Epidermal melanocyte (primary cell): ENCODE data around the gene SLC23A2.
"Not testable (repeated sequence)": the region's sequence is repeated elsewhere in the genome, so short reads cannot be mapped to it uniquely, and the experiment has no call there.

Experiments used
- DNase-seq: peaks from one replicate; pipeline ENCODE4 v3.0.0; 2011; ENCODE audit warnings: low spot score; ENCODE audit not compliant: insufficient read length

Gene SLC23A2

DNA sequence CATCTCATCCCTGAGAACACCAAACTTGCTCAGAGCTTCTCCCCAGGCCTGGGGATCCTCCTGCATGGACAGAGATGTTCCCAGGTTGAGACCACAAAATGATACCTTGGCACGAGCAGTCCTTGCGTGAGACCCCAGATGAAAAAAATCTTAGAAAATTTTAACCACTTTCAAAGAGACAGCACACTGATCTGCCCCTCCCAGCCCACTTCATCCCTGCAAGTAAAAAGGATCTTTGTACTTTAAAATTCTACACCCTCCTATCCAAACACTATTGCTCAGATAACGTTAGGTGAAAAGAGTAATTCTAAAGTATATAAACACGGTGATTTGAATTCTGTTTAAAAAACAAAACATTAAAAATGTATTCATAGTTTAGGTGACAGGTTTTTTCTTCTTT, 98.5 kb downstream of the SLC23A2 start:
- no peak for DNase-seq

DNA sequence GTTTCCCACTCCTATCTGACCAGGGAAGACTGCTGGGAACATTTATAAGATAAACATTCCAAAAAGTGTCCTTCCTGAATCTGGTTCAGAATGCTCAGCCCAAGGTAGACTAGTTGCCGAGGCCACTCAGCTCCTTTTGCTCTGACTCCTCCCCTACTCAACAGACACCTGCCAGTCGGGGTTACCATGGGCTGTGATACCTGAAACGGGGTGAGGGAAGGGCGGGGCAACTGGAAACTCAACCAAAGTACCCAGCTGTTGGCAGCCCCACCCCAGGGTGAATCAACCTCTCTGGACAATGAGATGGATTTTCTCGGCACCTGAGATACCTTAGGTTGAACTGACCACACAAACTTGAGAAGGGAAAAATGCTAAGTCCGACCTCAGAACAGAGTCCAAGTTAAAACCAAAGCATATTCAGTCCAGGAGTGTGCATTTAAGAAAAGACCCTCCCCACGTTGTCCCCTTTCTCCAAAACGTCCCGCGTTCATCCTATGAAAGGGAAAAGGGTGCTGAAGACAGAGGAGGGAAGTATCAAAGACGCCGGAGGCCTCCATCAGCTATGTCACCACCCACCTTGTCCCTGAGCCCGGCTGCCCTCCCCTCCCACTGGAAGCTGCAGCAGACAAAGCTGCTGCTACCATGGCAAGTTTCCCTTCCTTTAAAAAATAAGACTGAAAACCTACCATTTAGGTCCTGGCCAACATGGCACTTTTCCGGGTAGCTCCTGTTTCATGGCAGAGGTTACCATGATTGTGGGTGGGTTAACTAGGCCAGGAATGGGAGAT, 100.1 kb downstream of the SLC23A2 start:
- no peak for DNase-seq

DNA sequence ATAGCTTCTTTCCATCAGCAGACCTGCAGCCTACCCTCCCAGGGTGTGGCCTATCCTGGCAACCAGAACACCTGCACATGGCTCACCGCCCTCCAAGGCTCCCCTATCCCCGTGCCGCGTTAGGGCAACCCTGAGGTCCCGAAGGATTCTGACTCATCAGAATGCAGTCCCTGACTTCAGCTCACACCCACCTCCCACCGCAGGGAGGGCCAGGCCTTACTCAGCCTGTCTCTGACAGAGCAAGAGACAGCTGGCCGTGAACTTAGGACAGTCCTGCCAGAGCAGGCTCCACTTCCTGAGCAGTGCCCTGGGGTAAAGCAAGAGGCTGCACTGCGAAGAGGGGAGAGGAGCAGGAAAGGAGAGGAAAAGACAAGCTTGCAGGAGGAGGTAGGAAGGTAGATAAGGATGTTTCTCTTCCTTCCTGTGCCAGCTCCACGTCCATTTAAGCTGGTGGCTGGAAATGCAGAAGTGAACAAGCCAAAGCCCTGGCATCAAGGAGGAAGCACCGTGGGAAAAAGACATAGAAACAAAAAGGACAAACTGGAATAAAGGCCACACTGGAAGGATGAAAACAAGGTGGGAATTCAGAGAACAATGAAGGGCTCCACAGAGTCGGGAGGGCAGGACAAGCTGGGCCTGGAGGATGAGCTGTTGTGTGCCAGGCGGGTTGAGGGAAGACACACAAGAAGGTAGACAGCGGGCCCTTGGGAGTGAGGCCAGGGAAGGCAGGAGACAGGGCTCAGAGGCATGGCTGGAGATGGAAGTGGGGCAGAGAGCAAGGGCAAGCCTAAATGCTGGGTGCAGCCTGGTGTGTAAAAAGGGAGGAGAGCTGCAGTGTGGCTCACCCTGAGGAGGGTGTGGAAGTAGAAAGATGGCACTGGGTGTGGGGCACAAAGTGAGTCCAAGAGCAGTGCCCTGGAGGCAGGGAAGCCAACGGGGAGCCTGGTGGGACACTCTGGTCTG, 102.7 kb downstream of the SLC23A2 start:
- DNase-seq: no peak

DNA sequence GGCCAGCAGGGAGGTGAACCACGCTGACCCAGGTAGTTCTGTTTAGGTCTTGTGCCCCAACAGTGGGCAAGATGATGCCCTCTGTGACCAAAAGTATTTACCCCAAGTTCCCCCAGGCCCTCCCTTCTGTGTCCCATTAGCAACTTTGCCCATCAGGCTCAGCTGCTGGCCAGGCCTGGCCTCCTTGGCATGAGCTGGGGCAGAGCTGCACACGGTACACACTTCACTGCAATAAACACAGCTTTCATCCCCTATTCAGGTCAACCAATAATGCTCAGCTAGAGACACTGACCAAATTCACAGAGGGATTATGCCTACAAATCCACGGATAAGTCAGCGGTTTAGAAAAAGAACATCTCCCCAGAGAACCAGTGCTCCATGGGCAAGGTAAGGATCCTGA, 103.7 kb downstream of the SLC23A2 start:
- DNase-seq: no peak

DNA sequence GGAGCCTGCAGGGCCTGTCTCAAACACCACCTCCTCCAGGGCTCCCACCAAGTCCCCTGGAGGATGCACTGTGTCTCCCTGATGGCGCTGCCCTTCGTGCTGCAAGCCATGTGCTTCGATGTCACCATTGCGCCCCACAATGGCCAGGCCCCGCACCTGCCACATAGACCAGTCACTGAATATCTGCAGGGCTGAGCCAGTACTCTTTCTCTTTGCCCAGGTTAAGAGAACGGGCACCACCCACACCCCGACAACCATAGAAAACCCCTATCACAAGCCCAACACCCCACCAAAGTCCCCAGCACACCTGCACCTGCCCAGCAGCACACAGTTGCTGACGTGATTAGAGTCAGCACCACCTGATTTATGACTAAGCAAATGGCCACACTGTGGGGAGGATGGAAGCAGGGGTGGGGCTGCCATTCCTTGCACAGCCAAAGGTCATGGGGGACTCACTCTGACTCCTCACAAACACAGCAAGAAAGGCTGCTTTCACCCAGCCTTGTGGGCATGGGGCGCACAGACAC, 104.3 kb downstream of the SLC23A2 start:
- no peak for DNase-seq

DNA sequence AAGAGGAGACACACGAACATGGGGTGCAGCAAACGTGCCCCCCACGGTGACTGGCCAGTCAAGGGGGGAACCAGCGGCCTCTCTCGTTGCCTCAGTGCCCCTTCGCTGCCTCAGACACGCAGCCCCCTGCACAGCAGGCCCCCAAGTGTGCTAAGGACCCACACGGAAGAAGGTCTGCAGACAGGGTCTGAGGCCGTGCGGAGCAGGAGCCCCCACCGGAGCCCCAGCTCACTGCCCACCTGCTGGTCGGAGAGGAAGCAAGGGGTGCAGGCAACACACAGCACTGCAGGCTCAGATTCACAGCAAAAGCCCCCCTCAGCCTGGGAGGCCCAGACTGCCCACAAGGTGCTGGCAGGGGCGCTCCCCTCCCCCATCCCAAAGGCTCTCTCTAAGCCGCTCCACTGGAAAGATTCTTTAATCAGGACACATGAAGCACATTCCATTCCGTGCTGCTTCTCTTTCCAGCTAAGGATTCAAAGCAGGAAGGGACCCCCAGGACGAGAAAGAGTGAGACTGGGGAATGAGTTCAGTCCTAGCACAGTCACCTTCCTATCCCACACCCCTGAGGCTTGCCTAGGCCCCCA, 105.1 kb downstream of the SLC23A2 start:
- no peak for DNase-seq

DNA sequence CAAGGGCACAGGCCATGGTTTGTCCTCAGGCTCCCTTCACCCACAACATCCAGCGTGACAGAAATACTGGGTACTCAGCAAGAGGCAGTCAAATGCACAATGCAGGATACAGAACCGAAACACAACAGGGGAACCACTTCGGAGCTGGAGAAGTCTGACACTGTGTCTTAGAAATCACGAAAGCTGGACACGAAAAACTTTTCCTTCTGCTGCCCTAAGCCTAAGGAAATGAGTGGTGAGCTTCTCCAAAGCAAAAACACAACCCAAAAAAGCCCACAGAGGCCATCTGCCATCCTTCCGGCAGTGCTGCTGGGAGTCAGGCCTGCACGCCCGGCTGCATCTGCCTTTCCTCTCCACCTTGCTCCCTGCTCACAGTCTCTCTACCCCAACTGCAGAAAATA, 106.3 kb downstream of the SLC23A2 start:
- DNase-seq: no peak

DNA sequence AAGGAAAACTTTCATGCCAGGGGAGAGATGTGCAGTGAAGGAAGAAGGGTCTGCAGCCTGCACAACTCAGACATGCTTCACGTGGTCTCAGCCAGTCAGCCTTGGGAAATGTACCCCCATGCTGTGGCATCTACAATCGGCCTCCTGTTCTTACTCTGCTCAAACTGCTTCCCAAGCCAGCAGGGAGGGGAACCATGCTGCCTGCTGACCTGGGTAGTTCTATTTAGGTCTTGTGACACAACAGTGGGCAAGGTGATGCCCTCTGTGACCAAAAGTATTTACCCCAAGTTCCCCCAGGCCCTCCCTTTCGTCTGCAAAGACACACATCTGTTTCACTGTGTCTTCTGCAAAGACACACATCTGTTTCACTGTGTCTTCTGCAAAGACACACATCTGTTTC, 106.9 kb downstream of the SLC23A2 start:
- DNase-seq: no peak

DNA sequence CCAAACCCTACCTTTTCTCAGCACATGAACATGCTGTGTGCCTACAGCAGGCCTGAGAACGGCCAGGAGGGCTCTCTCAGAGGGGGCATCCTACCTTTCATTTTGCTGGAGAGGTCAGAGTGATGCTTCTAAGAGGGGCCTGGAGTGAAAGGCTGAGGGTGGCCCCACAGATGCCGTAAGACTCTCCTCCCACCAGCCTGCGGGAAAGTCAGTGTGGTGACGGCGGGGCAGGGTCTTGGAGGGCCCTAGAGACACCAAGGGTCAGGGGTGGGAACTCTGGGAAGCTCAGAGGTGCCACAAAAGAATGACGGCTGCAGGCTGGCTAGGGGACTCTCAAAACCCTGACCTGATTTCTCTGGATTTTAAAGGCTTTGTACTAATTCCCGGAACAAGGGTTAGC, 107.6 kb downstream of the SLC23A2 start:
- no peak for DNase-seq

DNA sequence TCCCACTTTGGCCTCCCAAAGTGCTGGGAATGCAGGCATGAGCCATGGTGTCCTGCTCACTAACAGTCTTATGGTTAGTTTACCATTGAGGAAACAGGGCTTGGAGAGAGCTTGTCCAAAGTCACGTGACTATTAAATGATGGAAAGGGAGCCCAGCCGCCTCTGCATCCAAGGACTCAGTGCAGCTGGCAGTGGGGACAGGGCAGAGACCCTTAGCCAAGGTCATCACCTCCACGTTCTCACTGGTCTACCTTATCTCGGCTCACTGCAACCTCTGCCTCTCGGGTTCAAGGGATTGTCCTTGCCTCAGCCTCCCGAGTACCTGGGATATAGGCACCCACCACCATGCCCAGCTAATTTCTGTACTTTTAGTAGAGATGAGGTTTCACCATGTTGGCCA, 109.3 kb downstream of the SLC23A2 start:
- DNase-seq: no peak

DNA sequence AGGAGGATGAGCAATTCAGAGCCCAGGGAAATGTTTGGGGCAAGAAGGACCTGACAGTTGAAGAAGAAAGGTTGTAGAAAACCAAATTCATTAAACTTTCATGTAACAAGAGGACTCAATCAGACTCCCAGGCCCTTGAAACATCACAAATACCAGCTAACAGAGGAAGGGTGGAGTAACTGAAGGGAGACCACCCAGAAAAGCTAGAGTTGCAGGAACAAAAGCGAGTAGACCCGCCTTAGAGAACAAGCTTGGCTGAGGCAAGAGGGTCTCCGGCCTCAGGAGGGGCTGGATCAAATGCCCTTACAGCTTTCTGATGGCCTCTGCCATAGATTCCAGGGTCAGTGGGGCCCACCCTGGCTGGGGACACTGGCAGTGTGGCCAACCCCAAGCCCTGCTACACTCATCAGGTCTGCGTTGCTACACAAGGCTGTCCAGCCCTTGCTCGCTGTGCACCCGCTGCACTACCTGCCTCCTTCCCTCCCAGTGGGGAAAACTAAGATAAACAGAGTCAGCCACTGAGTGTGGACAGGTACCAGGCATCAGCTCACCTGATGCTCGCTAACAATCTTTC, 110.0 kb downstream of the SLC23A2 start:
- DNase-seq: no peak

DNA sequence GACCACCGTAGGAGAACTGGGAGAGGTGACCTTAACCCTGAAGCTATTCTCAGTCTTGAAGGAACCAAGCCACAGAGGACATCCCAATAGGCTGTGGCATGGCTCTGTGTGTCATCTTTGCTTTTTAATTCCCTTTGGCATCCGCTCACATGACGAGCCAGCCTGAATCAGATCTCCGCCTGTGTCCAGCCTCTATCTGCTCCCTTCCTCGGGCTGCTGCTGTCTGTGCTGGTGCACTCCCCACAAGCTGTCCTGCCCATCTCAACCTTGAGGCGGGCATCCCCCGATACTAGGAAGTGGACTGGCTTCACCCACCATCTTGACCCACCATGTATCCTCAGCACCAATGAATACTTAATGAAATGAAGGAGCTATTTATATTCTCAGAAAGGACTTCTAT, 111.9 kb downstream of the SLC23A2 start:
- DNase-seq: no peak

DNA sequence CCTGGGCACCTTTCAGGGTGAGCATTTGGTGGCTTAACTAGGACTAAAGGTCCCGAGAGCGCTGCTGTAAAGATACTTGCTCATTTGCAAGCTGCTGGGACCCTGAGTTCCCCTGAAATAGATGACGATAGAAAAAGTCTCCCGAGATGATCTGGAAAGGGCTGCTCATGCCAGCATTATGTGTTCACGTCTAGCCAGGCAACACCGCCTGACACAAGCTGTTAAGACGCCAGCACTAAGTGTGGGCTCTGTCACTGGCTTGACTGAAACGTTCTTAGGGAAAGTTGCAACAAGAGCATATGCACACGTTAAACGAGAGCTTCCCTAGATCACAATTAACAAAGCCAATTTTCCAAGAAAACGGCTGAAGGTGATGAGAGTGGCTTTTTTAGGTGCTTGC, 113.7 kb downstream of the SLC23A2 start:
- DNase-seq: no peak

DNA sequence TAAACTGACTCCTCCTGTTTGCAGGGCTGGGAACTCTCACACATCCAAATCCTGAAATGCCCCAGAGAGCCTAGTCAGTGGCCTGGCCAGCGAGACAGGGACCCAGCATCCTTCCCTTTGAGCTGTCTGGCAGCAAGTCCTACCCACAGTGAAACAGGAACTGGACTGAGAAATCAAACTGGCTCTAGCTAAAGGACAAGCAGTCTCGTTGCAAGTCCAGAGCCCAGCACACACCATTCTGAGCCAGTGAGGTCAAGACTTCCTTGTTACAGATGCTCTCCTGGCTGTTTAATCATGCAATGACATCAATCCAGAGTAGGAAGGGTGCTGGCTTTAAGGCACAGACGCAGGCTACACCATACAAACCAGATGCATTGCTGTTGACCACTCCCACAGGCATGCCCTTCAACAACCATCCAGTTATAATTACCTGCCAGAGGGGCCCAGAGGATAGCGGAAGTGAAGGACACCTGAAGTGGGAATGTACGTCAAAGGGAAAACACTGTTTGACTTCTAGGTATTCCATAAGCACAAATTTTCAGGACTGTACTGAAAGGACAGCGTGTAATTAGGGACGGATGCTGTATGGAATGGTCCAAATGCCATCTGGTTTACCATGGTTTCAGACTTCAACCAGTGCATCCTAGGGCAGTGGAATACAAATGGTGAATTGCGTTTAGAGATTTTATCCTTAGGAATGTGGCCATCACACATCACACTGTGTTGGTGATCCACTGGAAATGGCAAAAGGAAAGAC, 114.4 kb downstream of the SLC23A2 start:
- DNase-seq: no peak

DNA sequence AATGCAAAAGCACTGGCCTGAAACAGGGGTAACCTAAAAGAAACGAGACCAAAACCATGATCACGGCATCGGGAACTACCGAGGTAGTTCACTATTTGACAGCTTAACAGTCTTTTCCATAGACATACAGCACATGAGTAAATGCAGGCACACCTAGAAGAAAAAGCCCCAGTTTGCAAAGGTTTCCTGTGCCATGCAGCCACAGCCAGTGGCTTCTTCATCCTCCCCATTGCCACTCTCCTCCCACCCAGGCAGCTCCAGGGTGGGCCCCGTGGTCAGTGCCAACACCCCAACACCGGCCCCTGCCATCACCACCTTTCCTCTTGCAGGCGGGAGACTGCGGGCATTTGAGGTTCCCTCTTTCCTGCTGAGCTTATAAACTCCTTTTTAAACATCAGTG, 115.4 kb downstream of the SLC23A2 start:
- no peak for DNase-seq

DNA sequence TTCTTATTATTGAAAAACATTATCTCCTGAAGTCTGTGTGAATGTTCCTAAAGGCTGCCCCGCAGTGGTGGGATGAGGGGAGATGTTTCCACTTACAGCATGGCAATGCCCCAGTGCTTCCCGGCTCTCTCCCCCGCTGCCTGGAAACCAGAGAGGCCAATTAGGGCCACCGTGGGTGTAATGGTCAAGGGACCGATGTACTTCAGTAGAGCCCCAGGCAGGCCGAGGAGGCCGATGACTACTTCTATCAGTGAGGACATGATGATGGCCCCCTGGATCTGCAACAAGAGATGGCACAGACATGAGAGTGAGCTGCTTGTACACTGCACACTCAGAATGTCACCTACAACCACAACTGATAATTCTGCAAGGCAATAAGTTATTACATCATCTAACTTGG, 117.8 kb downstream of the SLC23A2 start:
- no peak for DNase-seq

DNA sequence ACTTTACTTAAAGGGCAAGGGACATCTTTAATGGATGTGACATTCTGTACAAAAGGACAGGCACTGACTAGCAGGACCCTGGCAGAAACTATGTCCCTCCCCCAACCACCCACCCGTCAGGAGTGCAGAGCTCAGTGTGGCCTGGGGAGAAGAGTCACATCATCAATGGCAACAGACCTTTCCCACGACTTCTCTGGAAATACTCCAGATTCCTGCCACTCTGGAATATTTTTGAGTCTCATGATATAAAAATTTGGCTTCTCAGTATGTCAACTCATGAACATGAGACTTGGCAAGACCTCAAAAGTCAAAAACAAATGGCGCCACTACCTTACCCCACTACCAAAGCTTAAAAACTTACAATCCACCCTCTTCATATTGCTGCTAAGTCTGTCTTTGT, 118.3 kb downstream of the SLC23A2 start:
- DNase-seq: no peak

DNA sequence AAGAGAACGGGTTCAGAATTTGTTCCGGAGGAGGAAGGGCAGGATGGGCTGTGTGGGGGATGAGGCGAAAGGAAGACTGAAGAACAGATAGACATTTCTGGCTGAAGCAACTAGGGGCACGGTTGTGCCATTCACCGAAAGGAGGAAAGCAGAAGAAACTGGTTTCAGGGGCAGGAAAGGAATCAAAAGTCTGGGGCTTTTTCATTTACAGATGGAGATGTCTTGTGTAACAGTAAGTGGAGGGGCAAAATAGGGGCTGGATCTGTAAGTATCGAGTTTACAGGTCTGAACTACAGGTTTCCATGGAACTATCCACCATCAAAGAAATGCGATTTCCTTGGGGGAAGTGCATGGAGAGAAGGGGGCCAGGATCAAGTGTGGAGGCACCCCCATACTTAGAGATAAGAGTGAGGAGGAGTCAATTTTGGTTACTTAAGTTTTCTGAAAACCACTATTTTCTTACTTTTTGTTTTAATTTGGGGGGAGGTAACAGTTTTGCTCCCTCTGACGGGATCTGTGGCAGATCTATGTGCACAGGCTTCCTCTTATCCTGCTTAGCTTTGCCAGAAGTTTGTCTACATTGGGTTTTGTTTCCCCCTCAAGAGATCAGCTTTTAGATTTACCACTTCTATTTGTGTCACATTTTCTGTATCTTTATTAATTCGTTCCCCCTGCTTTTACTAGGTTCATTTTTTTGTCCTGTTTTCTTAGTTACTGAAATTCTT, 120.1 kb downstream of the SLC23A2 start:
- no peak for DNase-seq

DNA sequence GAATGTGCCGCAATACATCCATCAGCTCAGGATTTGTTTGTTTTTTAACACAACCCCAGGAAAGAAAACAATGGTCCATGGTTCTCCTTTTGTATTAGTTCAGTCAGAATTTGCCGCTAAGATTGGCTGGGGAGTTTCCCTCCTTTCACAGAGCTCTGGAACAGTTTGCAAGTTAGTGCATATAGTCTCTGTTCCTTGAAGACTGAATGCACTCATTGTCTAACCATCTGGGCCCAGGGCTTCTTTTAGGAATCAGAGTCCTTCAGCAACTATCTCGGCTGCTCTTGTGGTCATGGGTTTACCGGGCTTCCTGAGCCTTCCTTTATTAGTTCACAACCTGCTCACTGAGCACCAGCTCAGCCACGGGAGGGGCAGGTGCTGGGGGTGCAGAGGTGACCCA, 121.3 kb downstream of the SLC23A2 start:
- DNase-seq: peak; percentile 44

DNA sequence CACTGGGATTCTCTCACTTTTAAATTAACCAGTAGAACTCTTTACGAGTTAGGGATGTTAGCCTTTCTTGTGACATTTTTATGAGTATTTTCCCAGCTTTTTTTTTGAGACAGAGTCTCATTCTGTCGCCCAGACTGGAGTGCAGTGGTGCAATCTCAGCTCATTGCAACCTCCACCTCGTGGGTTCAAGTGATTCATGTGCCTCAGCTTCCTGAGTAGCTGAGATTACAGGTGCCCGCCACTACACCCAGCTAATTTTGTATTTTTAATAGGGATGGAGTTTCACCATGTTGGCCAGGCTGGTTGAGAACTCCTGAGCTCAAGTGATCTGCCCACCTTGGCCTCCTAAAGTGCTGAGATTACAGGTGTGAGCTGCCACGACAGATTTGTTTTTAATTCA, 123.2 kb downstream of the SLC23A2 start:
- DNase-seq: not testable (repeated sequence)
